IPS-15b (cell line): Measurements from ENCODE around the gene FGD5.

Experiments used
- H3K27me3 ChIP-seq: one replicate; pipeline ENCODE4 v1.6.1; 2013; ENCODE audit warnings: low read length; ENCODE audit not compliant: control insufficient read depth, insufficient read depth
- H3K36me3 ChIP-seq: one replicate; pipeline ENCODE4 v1.6.1; 2013; ENCODE audit warnings: low read length; ENCODE audit not compliant: control insufficient read depth, insufficient read depth
- H3K4me1 ChIP-seq: one replicate; pipeline ENCODE4 v1.6.1; 2013; ENCODE audit warnings: mild to moderate bottlenecking, low read length; ENCODE audit not compliant: control insufficient read depth, insufficient read depth
- H3K4me3 ChIP-seq: one replicate; pipeline ENCODE4 v1.5.1; 2013; ENCODE audit warnings: low read depth, low read length
- H3K9ac ChIP-seq: one replicate; pipeline ENCODE4 v1.6.1; 2013; ENCODE audit warnings: low read depth, mild to moderate bottlenecking, low read length
- H3K9me3 ChIP-seq: one replicate; pipeline ENCODE4 v1.6.1; 2013; ENCODE audit warnings: mild to moderate bottlenecking, low read length; ENCODE audit not compliant: control insufficient read depth, insufficient read depth

Gene FGD5

GRCh38 chr3:14810070-14810791, 8.5 kb upstream of the FGD5 start:
- H3K36me3 ChIP-seq: no peaks in the 10 kb centered on the region
- no peak overlapping the region for H3K9ac ChIP-seq
- H3K9me3 ChIP-seq: no peaks in the 10 kb centered on the region
- peak overlapping the region; percentile 67 for H3K4me3 ChIP-seq
- H3K4me1 ChIP-seq: peaks cover 4% of the 10 kb centered on the region
- peaks cover 49% of the 10 kb centered on the region for H3K27me3 ChIP-seq

GRCh38 chr3:14810801-14811661, 7.7 kb upstream of the FGD5 start:
- Histone ChIP-seq H3K4me1 (peaks cover 4% of the 10 kb centered on the region), H3K36me3 (no peaks in the 10 kb centered on the region), H3K27me3 (peaks cover 49% of the 10 kb centered on the region), H3K9me3 (no peaks in the 10 kb centered on the region), H3K4me3 (peak overlapping the region; percentile 72), H3K9ac (no peak overlapping the region)

DNA sequence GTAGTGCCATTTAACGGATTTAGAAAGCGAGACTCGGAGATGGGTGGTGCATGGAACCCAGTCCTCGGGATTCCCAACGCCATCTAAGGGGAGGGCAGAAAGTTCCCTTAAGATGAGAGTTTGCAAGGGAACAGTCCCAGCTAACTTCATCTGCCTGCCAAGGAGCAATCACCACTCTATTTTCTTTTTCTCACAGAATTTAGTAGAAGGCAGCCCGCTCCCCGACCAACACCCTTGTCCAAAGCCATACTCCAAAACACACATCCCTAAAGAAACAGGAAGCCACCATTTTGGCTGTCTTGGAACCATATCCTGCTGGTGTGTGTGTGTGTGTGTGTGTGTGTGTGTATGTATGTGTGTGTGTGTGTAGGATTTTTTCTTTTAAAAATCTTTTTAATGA, 7.1 kb upstream of the FGD5 start:
- no peak overlapping the region for H3K9ac ChIP-seq
- peaks cover 49% of the 10 kb centered on the region for H3K27me3 ChIP-seq

DNA sequence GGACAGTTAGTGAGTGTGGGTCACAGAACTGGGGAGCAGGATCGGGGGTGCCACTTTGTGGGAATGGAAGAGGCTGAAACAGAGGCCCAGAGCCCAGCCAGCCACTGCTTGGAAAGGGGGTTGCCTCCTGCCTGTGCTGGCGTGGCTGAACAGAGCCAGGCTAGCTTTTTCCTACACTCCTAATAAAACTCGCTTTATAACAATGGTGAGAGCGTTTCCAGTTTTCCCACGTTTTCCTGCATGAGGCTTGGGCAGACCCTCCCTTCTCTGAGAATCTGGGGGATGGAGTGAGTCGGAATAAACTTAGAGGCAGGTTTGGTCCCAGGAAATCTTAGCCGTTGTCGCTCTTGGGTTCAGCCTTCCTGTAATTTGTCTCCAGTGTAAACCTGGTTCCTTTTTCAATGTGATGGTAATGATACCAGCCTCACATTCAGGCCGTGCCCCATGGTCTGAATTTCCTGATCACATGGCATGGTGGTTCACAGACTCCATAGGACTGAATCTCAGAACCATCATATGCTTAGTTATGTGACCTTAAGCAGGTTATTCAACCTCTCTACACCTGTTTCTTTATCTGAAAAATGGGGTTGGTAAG, 6.5 kb upstream of the FGD5 start:
- no peak overlapping the region for H3K4me3 ChIP-seq
- peaks cover 4% of the 10 kb centered on the region for H3K4me1 ChIP-seq
- H3K27me3 ChIP-seq: peaks cover 49% of the 10 kb centered on the region
- H3K36me3 ChIP-seq: no peaks in the 10 kb centered on the region
- H3K9ac ChIP-seq: no peak overlapping the region
- no peaks in the 10 kb centered on the region for H3K9me3 ChIP-seq

More for the DNA sequence above, 7.1 kb upstream of the FGD5 start:
- H3K4me3 ChIP-seq: peak overlapping the region; percentile 72
- no peaks in the 10 kb centered on the region for H3K36me3 ChIP-seq
- no peaks in the 10 kb centered on the region for H3K9me3 ChIP-seq
- H3K4me1 ChIP-seq: peaks cover 4% of the 10 kb centered on the region

GRCh38 chr3:14814411-14814871, 4.3 kb upstream of the FGD5 start:
- peaks cover 4% of the 10 kb centered on the region for H3K4me1 ChIP-seq
- no peak overlapping the region for H3K4me3 ChIP-seq
- H3K27me3 ChIP-seq: peaks cover 28% of the 10 kb centered on the region
- H3K9me3 ChIP-seq: no peaks in the 10 kb centered on the region
- H3K36me3 ChIP-seq: peaks cover under 1% of the 10 kb centered on the region
- no peak overlapping the region for H3K9ac ChIP-seq

DNA sequence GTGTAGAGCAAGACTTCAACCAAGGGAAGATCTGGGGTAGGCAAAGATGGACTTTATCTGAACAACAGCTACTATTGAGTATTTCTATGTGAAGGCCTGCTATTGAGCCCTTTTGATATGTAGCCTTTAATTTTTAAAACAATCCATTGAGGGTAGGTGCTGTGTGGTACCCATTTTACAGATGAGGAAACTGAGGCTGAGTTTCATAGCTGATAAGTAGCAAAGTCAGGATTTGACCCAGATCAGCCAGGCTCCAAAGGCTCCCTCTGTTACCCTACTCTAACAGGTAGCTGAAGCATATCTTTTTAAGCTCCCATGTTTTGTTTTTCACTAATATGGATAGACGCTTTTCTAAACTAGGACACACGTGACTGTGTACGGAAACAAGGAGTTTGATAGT, 2.4 kb upstream of the FGD5 start:
- no peak overlapping the region for H3K9ac ChIP-seq
- H3K4me1 ChIP-seq: no peaks in the 10 kb centered on the region
- H3K27me3 ChIP-seq: peaks cover 15% of the 10 kb centered on the region
- no peak overlapping the region for H3K4me3 ChIP-seq
- peaks cover 8% of the 10 kb centered on the region for H3K36me3 ChIP-seq
- no peaks in the 10 kb centered on the region for H3K9me3 ChIP-seq

GRCh38 chr3:14819671-14820070, 909 bp downstream of the FGD5 start:
- H3K36me3 ChIP-seq: peaks cover 8% of the 10 kb centered on the region
- H3K9ac ChIP-seq: no peak overlapping the region
- H3K4me3 ChIP-seq: no peak overlapping the region
- H3K27me3 ChIP-seq: no peaks in the 10 kb centered on the region
- H3K4me1 ChIP-seq: peaks cover 3% of the 10 kb centered on the region
- H3K9me3 ChIP-seq: no peaks in the 10 kb centered on the region

- Histone ChIP-seq H3K9ac (no peak overlapping the region), H3K27me3 (no peaks in the 10 kb centered on the region), H3K36me3 (peaks cover 8% of the 10 kb centered on the region), H3K9me3 (no peaks in the 10 kb centered on the region), H3K4me1 (peaks cover 3% of the 10 kb centered on the region), H3K4me3 (no peak overlapping the region)
These were observed 1.4 kb downstream of the FGD5 start for GRCh38 chr3:14820156-14820555.

DNA sequence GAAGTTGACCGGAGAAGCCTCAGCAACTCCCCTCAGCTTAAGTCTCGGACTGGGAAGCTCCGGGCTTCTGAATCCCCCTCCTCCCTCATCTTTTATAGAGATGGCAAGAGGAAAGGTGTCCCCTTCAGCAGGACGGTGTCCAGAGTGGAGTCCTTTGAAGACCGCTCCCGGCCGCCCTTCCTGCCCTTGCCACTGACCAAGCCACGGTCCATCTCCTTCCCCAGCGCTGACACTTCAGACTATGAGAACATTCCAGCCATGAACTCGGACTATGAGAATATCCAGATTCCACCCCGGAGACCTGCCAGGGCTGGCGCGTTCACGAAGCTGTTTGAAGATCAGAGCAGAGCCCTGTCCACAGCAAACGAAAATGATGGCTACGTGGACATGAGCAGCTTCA, 2.4 kb downstream of the FGD5 start:
- H3K27me3 ChIP-seq: no peaks in the 10 kb centered on the region

GRCh38 chr3:14822134-14822533, 3.4 kb downstream of the FGD5 start:
- Histone ChIP-seq H3K4me1 (peaks cover 3% of the 10 kb centered on the region), H3K9me3 (no peaks in the 10 kb centered on the region), H3K9ac (no peak overlapping the region), H3K36me3 (peaks cover 8% of the 10 kb centered on the region), H3K4me3 (no peak overlapping the region), H3K27me3 (no peaks in the 10 kb centered on the region)

More for the DNA sequence above, 2.4 kb downstream of the FGD5 start:
- Histone ChIP-seq H3K4me3 (no peak overlapping the region), H3K9me3 (no peaks in the 10 kb centered on the region), H3K36me3 (peaks cover 8% of the 10 kb centered on the region), H3K4me1 (peaks cover 3% of the 10 kb centered on the region), H3K9ac (no peak overlapping the region)

DNA sequence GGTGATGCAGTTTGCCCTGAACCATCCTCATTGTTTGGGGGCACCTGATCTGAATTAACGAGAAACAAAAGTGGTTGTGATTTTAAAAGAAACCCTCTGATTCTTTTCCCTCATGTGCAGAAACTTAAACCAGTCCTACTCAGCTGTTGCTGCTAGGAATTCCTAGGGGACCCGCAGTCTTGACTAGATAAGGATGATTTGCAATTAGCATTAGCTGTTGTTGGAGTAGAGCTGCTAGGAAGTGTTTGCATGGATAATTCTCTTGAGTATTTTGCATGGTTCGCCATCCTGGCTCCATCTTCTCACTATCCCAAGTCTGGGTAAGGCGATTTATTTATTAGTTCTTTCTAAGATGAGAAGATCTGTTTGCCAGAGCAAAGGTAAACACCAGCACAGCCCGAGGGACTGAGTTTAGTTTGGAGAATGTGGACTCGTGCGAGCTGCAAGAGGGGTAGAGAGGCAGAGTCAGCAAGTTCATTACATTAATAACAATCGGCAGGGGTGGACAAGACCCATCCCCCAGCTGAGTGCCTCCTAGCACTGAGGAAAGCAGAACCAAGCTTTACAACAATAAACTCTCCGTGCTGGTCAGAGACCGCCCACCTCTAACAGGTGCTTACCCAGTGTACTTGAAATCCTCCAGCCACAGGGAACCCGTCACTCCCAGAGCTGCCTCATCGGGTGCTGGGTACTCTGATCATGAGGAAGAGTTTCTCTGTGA, 4.1 kb downstream of the FGD5 start:
- no peak overlapping the region for H3K9ac ChIP-seq
- H3K27me3 ChIP-seq: no peaks in the 10 kb centered on the region

More for the DNA sequence above, 4.1 kb downstream of the FGD5 start:
- no peak overlapping the region for H3K4me3 ChIP-seq
- H3K4me1 ChIP-seq: peaks cover 3% of the 10 kb centered on the region
- no peaks in the 10 kb centered on the region for H3K9me3 ChIP-seq
- H3K36me3 ChIP-seq: peaks cover 8% of the 10 kb centered on the region
